H9 (cell line): Measurements from ENCODE around the gene SS18. TPM values are rescaled to one million over a fixed set of nuclear protein-coding genes. Genes with fewer than 3 reads are reported as not detected.

Source experiments
- DNase-seq: peaks from one replicate; pipeline ENCODE4 v3.0.0-alpha.2; 2017
- H2AFZ ChIP-seq: one replicate; pipeline ENCODE4 v1.6.1; 2013; ENCODE audit warnings: mild to moderate bottlenecking, low read length, control low read depth, moderate library complexity
- H2AK5ac ChIP-seq: 2 replicates; pipeline ENCODE4 v1.6.1; 2013; ENCODE audit warnings: low read length, control low read depth, mixed read lengths; ENCODE audit not compliant: insufficient read length
- H2BK120ac ChIP-seq: one replicate; pipeline ENCODE4 v1.6.1; 2013; ENCODE audit warnings: low read depth, mild to moderate bottlenecking, low read length, control low read depth, inconsistent platforms; ENCODE audit not compliant: poor library complexity, severe bottlenecking
- H2BK12ac ChIP-seq: 2 replicates; pipeline ENCODE4 v1.6.1; 2013; ENCODE audit warnings: low read length, control low read depth, mixed read lengths, low read depth; ENCODE audit not compliant: insufficient read length
- H2BK15ac ChIP-seq: 2 replicates; pipeline ENCODE4 v1.6.1; 2013; ENCODE audit warnings: low read depth, low read length, control low read depth
- H2BK20ac ChIP-seq: one replicate; pipeline ENCODE4 v1.6.1; 2013; ENCODE audit warnings: low read depth, mild to moderate bottlenecking, low read length, control low read depth, inconsistent platforms; ENCODE audit not compliant: poor library complexity, severe bottlenecking
- H2BK5ac ChIP-seq: 2 replicates; pipeline ENCODE4 v1.6.1; 2013; ENCODE audit warnings: low read length, control low read depth, mixed read lengths; ENCODE audit not compliant: insufficient read length
- H3K14ac ChIP-seq: 2 replicates; pipeline ENCODE4 v1.6.1; 2013; ENCODE audit warnings: low read length, control low read depth; ENCODE audit not compliant: insufficient read depth
- H3K18ac ChIP-seq: 2 replicates; pipeline ENCODE4 v1.6.1; 2013; ENCODE audit warnings: low read depth, mild to moderate bottlenecking, mixed read lengths, low read length, control low read depth; ENCODE audit not compliant: insufficient read length
- H3K23ac ChIP-seq: 2 replicates; pipeline ENCODE4 v1.6.1; 2013; ENCODE audit warnings: low read length, control low read depth, mixed read lengths, low read depth; ENCODE audit not compliant: insufficient read length
- H3K23me2 ChIP-seq: 2 replicates; pipeline ENCODE4 v1.6.1; 2013; ENCODE audit warnings: low read depth, mild to moderate bottlenecking, mixed read lengths, low read length, control low read depth; ENCODE audit not compliant: insufficient read length, poor library complexity, severe bottlenecking
- H3K27ac ChIP-seq: 2 replicates; pipeline ENCODE4 v1.5.1; 2013; ENCODE audit warnings: low read length, control low read depth, mixed read lengths, low read depth; ENCODE audit not compliant: insufficient read length
- H3K27me3 ChIP-seq: 2 replicates; pipeline ENCODE4 v1.6.1; 2013; ENCODE audit warnings: low read length, control low read depth, inconsistent platforms; ENCODE audit not compliant: insufficient read depth
- H3K4ac ChIP-seq: 2 replicates; pipeline ENCODE4 v1.6.1; 2013; ENCODE audit warnings: low read depth, mild to moderate bottlenecking, control low read depth, inconsistent platforms, low read length, moderate library complexity
- H3K4me1 ChIP-seq: 2 replicates; pipeline ENCODE4 v1.6.1; 2013; ENCODE audit warnings: low read length, control low read depth, inconsistent platforms; ENCODE audit not compliant: insufficient read depth
- H3K4me2 ChIP-seq: 2 replicates; pipeline ENCODE4 v1.6.1; 2013; ENCODE audit warnings: low read length, control low read depth, mixed read lengths; ENCODE audit not compliant: insufficient read length, insufficient read depth
- H3K56ac ChIP-seq: 2 replicates; pipeline ENCODE4 v1.6.1; 2013; ENCODE audit warnings: low read depth, mild to moderate bottlenecking, mixed read lengths, low read length, control low read depth; ENCODE audit not compliant: insufficient read length
- H3K79me1 ChIP-seq: 2 replicates; pipeline ENCODE4 v1.6.1; 2013; ENCODE audit warnings: low read depth, mild to moderate bottlenecking, moderate library complexity, low read length, control low read depth, inconsistent platforms; ENCODE audit not compliant: insufficient read depth, poor library complexity, severe bottlenecking
- H3K79me2 ChIP-seq: 2 replicates; pipeline ENCODE4 v1.6.1; 2013; ENCODE audit warnings: low read length, control low read depth, inconsistent platforms; ENCODE audit not compliant: insufficient read depth
- H3K9ac ChIP-seq: 2 replicates; pipeline ENCODE4 v1.6.1; 2013; ENCODE audit warnings: low read length, control low read depth, mixed read lengths; ENCODE audit not compliant: insufficient read length; ENCODE audit errors: extremely low read depth
- H3K9me3 ChIP-seq: one replicate; pipeline ENCODE4 v1.6.1; 2013; ENCODE audit warnings: low read depth, low read length, inconsistent platforms; ENCODE audit not compliant: control insufficient read depth
- H3T11ph ChIP-seq: one replicate; pipeline ENCODE4 v1.6.1; 2013; ENCODE audit warnings: mild to moderate bottlenecking, low read length, control low read depth, inconsistent platforms
- H4K20me1 ChIP-seq: one replicate; pipeline ENCODE4 v1.6.1; 2013; ENCODE audit not compliant: control insufficient read depth, insufficient read length, insufficient read depth
- H4K5ac ChIP-seq: 2 replicates; pipeline ENCODE4 v1.6.1; 2013; ENCODE audit warnings: low read depth, mild to moderate bottlenecking, mixed read lengths, low read length, control low read depth; ENCODE audit not compliant: insufficient read length
- H4K8ac ChIP-seq: replicated peaks from 2 replicates; pipeline ENCODE4 v1.6.1; 2013; ENCODE audit warnings: low read length, control low read depth, mixed read lengths, low read depth; ENCODE audit not compliant: insufficient read length
- H4K91ac ChIP-seq: 2 replicates; pipeline ENCODE4 v1.6.1; 2013; ENCODE audit warnings: low read depth, mild to moderate bottlenecking, moderate library complexity, mixed read lengths, low read length, control low read depth; ENCODE audit not compliant: insufficient read length
- H3K27ac Mint-ChIP-seq, 3 experiments: 2 replicates in 2 of 3; 3 replicates in 1 of 3; pipeline ENCODE4 v1.8.0; 2020 to 2021; ENCODE audit warnings: mixed read lengths in 3 of 3, mild to moderate bottlenecking in 1 of 3, moderate library complexity in 1 of 3
- H3K27me3 Mint-ChIP-seq: 2 replicates; pipeline ENCODE4 v1.8.0; 2021; ENCODE audit warnings: low read depth, mild to moderate bottlenecking, moderate library complexity, mixed read lengths
- H3K36me3 Mint-ChIP-seq, 3 experiments: 2 replicates in 2 of 3; 3 replicates in 1 of 3; pipeline ENCODE4 v1.8.0; 2020 to 2021; ENCODE audit warnings: low read depth in 3 of 3, mixed read lengths in 3 of 3; ENCODE audit not compliant: insufficient read depth in 1 of 3
- H3K4me1 Mint-ChIP-seq, 2 experiments: 2 replicates each; pipeline ENCODE4 v1.8.0; 2020; ENCODE audit warnings: mixed read lengths in 2 of 2
- H3K4me3 Mint-ChIP-seq, 2 experiments: 2 replicates in 1 of 2; 3 replicates in 1 of 2; pipeline ENCODE4 v1.8.0; 2020 to 2021; ENCODE audit warnings: mild to moderate bottlenecking in 2 of 2, mixed read lengths in 2 of 2, moderate library complexity in 1 of 2
- H3K9me3 Mint-ChIP-seq, 2 experiments: 2 replicates in 1 of 2; 3 replicates in 1 of 2; pipeline ENCODE4 v1.8.0; 2020; ENCODE audit warnings: mild to moderate bottlenecking in 2 of 2, mixed read lengths in 2 of 2, moderate library complexity in 1 of 2
- WGBS: extraction: QIAGEN DNeasy Blood & Tissue Kit; methylation state at CpG from one replicate; pipeline ENCODE4 v1.1.7; 2013; ENCODE audit warnings: missing lambda C conversion rate, low lambda C conversion rate, mixed read lengths; ENCODE audit not compliant: insufficient read length; ENCODE audit errors: extremely low coverage; 5-methylcytosine and 5-hydroxymethylcytosine counted together
- total RNA-seq: library from RNA; stranded (reverse); gene quantifications from 2 replicates; pipeline ENCODE4 v1.2.1, GENCODE V29; 2021
- TF ChIP-seq, protein P1 (sequence below): fragments of 200-600 bp; sonication (generic); conservative IDR thresholded peaks from 3 replicates; pipeline ENCODE4 v1.8.0; 2021; ENCODE audit warnings: antibody characterized with exemption, mild to moderate bottlenecking

SS18 gene
- total RNA-seq, 1 experiment from 2014 or later: 87.9 TPM

DNA sequence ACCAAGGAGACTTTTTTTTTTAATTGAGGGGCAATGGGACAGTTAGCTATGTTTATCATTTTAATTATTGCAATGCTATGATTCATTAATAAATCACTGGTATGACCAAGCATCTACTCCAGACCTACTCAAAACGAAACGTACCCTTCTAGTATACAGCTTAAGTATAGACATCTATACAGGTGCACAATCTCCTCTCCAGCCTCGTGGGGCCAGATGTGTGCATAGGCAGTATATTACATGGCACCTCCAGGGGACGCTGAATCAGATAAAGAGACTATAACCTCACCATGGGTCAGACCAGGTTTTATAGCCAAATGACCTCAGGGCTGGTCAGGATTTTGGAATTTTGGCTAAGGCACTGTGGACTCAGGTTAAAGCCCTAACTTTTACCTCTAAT, 86.6 kb downstream of the SS18 start:
- Histone ChIP-seq H3K18ac (no peak overlapping the region), H4K8ac (no peak overlapping the region), H2BK20ac (no peak overlapping the region), H3K27me3 (no peaks in the 10 kb centered on the region), H3K79me1 (no peaks in the 10 kb centered on the region), H3K23me2 (no peaks in the 10 kb centered on the region), H3T11ph (no peak overlapping the region), H3K4me2 (no peak overlapping the region), H4K91ac (no peak overlapping the region), H2BK12ac (no peak overlapping the region), H4K20me1 (no peaks in the 10 kb centered on the region), H2AFZ (no peak overlapping the region), H3K27ac (no peak overlapping the region), H3K9ac (no peak overlapping the region), H4K5ac (no peak overlapping the region), H2BK5ac (no peak overlapping the region), H3K23ac (no peak overlapping the region), H3K4ac (no peak overlapping the region), H2BK15ac (no peak overlapping the region), H2AK5ac (no peak overlapping the region), H3K79me2 (no peaks in the 10 kb centered on the region), H3K9me3 (no peaks in the 10 kb centered on the region), H2BK120ac (no peak overlapping the region), H3K14ac (no peak overlapping the region), H3K56ac (no peak overlapping the region), H3K4me1 (no peaks in the 10 kb centered on the region)
- H3K9me3 Mint-ChIP-seq: peaks cover 6% of the 10 kb centered on the region in 2 experiments; a peak in 3 of 5 replicates
- H3K4me3 Mint-ChIP-seq: no peak overlapping the region
- H3K4me1 Mint-ChIP-seq: no peaks in the 10 kb centered on the region
- WGBS: no CpG with 5 or more reads among the region's 4 CpGs
- DNase-seq: no peak
- H3K36me3 Mint-ChIP-seq: no peaks in the 10 kb centered on the region; a peak in 1 of 7 replicates
- TF ChIP-seq, protein P1, sequence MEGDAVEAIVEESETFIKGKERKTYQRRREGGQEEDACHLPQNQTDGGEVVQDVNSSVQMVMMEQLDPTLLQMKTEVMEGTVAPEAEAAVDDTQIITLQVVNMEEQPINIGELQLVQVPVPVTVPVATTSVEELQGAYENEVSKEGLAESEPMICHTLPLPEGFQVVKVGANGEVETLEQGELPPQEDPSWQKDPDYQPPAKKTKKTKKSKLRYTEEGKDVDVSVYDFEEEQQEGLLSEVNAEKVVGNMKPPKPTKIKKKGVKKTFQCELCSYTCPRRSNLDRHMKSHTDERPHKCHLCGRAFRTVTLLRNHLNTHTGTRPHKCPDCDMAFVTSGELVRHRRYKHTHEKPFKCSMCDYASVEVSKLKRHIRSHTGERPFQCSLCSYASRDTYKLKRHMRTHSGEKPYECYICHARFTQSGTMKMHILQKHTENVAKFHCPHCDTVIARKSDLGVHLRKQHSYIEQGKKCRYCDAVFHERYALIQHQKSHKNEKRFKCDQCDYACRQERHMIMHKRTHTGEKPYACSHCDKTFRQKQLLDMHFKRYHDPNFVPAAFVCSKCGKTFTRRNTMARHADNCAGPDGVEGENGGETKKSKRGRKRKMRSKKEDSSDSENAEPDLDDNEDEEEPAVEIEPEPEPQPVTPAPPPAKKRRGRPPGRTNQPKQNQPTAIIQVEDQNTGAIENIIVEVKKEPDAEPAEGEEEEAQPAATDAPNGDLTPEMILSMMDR: no peak
- H3K27ac Mint-ChIP-seq: no peak overlapping the region
- H3K27me3 Mint-ChIP-seq: no peaks in the 10 kb centered on the region
